GM13977 (cell line): ENCODE results near the gene GAL3ST3.

Experiments used
- DNase-seq: peaks from one replicate; pipeline ENCODE4 v3.0.0; 2012; ENCODE audit warnings: low spot score
- in situ Hi-C: fragments of 300-500 bp; cut with MboI; formaldehyde crosslinking; loops from one replicate; pipeline ENCODE4 v1.12.0; 2022; ENCODE audit warnings: low sequenced_read_pairs, low pct_unique_long_range_greater_than_20kb, mixed read lengths, inconsistent platforms; ENCODE audit not compliant: unreplicated experiment
- TF ChIP-seq, protein P1 (sequence below): IDR thresholded peaks from 2 replicates; pipeline ENCODE4 v1.5.1; 2012; ENCODE audit warnings: mild to moderate bottlenecking, control low read depth; ENCODE audit not compliant: insufficient read depth; ENCODE audit errors: extremely low read depth, missing control alignments

The GAL3ST3 gene

DNA sequence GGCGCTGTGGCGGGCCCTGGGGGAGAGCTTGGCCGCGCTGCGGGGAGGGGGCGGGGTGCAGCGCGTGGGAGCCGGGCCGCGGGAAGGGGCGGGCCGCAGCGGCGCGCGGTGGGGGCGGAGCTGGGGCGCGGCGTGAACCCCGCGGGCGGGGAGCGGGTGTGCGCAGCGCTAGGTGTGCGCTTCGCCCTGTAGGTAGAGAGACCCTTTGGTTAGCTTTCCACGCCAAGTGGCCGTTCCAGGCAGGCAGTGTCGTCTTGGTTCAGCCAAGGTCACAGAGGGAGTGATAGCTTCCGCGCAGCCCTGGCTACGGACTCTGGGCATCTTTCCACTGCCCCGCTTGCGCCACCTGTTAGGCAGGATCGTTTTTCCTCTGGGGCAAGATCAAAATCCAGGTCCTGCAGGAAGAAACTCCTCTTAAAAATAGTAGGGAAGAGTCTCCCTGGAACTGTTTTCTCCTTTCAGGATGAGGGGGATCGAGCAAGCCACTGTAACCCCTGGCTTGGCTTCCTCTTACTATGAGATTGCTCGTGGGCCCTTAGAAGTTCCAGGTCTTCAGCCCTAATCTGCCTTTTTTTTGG, 46.2 kb downstream of the GAL3ST3 start:
- DNase-seq = peak; percentile 85
- in situ Hi-C loops = no loop called here
- TF ChIP-seq, protein P1, sequence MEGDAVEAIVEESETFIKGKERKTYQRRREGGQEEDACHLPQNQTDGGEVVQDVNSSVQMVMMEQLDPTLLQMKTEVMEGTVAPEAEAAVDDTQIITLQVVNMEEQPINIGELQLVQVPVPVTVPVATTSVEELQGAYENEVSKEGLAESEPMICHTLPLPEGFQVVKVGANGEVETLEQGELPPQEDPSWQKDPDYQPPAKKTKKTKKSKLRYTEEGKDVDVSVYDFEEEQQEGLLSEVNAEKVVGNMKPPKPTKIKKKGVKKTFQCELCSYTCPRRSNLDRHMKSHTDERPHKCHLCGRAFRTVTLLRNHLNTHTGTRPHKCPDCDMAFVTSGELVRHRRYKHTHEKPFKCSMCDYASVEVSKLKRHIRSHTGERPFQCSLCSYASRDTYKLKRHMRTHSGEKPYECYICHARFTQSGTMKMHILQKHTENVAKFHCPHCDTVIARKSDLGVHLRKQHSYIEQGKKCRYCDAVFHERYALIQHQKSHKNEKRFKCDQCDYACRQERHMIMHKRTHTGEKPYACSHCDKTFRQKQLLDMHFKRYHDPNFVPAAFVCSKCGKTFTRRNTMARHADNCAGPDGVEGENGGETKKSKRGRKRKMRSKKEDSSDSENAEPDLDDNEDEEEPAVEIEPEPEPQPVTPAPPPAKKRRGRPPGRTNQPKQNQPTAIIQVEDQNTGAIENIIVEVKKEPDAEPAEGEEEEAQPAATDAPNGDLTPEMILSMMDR = no peak

DNA sequence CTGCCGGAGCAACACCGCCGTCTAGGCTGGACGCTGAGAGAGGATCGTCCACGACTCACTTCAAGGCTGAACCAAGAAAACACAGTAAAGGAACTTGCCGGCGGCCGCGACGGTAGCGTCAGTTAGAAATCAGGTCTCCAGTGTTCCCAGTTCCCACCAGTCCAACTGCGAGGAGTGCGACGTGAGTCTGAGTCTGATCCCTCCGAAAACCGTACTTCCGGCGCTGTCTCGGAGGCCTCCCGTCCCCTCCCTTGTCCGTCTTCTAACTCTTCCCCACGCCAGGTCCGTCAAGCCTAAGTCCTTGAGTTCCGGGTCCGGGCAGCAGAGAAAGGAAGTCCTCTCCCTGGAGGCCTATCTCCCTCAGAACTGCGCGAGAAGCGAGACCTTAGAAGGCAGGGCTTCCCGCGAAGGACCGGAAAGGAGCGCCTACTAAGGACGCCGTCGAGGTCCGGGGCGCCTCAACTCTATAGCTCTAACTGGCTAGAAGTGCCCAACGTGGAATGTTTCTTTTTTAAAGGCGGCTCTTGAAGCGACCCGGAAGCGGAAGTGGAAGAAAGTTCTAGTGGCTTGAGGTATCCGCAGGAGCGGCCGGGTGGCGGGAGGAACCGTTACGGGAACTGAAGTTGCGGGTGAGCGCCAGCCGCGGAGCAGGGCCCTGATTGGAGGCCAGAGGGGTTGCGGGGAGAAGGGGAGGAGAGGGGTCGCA, 46.9 kb downstream of the GAL3ST3 start, which contains the start of the genes BANF1 and EIF1AD:
Gene BANF1 (plus strand): TSS at position 562 of the 706 bp plus-strand sequence. CDS start 748 bp downstream, outside the sequence.
Gene EIF1AD (minus strand): TSS at position 216 of the 706 bp plus-strand sequence. CDS start 1,768 bp downstream, outside the sequence.
- DNase-seq = peak; percentile 92
- TF ChIP-seq, protein P1 = no peak
- in situ Hi-C loops = no loop called here

DNA sequence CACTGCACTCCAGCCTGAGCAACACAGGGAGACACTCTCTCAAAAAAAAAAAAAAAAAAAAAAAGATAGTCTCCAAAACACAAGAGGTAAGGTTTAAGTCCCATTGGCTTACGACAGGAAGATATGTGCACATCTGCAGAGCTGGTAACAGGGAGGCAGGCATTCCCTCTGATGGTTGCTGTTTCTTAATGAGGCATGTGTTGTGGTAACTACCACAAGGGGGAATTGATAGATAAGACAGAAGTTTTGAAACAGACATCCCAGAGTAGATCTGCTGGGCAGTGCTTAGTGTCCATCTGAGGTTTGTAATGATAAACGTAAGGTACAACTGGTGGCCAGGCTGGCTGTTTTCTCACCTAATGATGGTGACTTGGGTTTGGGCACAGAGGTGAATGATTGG, 51.7 kb downstream of the GAL3ST3 start:
- DNase-seq = no peak
- in situ Hi-C loops = no loop called here
- TF ChIP-seq, protein P1 = no peak

DNA sequence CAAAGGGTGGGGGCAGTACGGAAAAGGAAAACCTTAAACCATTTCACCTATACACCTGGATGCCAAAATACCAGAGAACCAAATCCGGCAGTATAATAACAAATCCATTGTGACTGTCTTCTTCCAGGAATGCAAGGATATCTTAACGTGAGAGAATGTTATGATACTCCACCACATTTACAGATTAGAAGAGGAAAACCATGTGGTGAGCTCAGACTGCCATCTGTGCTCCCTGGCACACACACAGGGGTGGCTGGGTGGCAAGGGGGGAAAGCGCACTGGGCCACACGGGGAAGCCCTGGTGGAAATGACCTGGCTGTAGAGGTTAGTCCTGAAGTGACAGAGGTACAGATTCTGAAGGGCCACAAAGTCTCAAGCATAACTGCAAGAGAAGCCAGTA, 56.9 kb downstream of the GAL3ST3 start:
- DNase-seq = no peak
- TF ChIP-seq, protein P1 = no peak
- in situ Hi-C loops = no loop called here
